Tongue (tissue), 2 donors: ENCODE results near the gene ZC3H12D. TPM values are rescaled to one million over a fixed set of nuclear protein-coding genes. Genes with fewer than 3 reads are reported as not detected.
A peak's percentile ranks its signal among the peaks of the same experiment; 100 is the strongest.
"Not testable (repeated sequence)": the region's sequence is repeated elsewhere in the genome, so short reads cannot be mapped to it uniquely, and the experiment has no call there.

ENCODE experiments used
- DNase-seq: peaks from one replicate; pipeline ENCODE4 v3.0.0-alpha.2; 2015
- total RNA-seq: library from RNA; depleted of rRNA; stranded (reverse); fragments of >200 nt; gene quantifications from one replicate; pipeline ENCODE4 v1.2.3, GENCODE V29; 2014

Gene ZC3H12D
- total RNA-seq: 0.72 TPM

DNA sequence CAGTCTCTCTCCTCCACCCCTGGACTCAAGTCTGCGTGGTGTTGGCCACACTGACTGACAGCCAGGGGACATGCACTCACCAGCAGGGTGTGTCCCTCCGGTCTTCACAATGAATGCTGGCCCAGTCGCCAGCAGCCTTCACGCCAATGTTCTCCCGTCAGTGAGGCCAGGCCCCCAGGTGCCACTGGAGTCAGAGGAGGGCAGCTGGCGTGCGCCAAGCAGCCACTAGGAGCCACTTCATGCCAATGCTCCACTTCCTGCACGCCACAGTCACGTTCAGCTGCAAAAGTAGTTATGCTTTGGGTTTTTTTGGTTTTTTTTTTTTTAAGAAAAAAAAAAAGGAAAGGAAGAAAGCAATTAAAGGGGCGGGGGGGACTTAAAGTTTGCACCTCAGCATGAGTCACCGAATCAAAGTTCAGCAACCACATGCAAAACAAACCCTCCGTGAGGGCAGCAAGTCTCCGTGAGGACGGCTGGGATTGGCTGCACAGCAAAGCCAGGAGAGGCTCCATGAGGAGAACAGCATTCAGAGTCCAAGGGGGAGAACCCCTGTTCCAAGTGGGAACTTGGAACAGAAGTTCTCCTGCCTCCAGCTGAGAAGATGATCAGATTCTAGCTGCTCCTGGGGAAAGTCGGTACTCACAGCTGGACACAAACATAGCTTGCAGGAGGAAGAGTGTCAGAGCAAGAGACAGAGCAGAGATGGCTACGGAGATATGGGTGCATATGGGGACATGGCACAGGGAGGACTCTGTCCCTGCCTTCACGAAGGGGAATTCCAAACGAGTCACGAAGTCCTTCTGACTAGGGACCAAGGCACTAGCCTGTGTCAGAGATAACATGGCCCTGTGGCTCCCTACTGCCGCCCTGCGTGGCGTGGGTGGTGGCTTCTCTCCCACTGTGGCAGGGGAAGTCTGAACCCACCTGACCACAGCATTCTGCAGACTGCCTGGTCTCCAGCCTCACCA, at the start of gene ZC3H12D:
ZC3H12D (minus strand) TSS at position 282 of the 968 bp plus-strand sequence. CDS start 10,471 bp downstream, outside the sequence.
- DNase-seq: peak; percentile 38

DNA sequence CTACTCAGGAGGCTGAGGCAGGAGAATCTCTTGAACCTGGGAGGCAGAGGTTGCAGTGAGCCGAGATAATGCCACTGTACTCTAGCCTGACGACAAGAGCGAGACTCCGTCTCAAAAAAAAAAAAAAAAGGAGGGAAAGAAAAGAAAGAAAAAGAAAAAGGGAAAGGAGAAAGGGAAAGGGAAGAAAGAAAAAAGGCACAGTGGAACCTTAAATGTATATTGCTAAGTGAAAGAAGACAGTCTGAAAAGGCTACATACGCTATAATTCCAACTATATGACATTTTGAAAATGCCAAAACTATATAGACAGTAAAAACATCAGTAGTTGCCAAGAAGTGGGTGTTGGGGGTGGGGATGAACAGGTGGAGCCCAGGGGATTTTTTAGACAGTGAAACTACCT, 44.8 kb upstream of the ZC3H12D start:
- no peak for DNase-seq

GRCh38 chr6:149515494-149515893, 30.7 kb upstream of the ZC3H12D start:
- DNase-seq: no peak

DNA sequence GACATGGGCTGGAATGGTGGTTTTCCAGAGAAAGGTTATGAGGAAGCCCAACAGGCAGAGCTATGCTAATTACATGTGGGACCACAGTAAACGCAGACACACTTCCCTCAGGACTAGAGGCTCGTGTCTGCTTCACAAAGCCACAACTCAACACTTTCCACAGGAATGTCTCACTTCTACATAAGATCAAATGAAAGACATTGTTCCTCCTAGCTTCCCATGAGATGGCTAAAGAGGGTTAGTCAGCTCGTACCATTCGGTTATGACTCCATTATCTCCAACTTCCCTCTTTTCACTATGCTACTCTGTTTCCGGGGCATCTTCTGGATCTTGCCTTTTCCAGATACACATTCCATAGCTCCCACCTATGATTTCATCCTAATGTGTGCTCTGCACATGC, 29.1 kb upstream of the ZC3H12D start:
- DNase-seq: no peak

- DNase-seq: no peak
Measured at GRCh38 chr6:149510793-149511512, 26.1 kb upstream of the ZC3H12D start.

DNA sequence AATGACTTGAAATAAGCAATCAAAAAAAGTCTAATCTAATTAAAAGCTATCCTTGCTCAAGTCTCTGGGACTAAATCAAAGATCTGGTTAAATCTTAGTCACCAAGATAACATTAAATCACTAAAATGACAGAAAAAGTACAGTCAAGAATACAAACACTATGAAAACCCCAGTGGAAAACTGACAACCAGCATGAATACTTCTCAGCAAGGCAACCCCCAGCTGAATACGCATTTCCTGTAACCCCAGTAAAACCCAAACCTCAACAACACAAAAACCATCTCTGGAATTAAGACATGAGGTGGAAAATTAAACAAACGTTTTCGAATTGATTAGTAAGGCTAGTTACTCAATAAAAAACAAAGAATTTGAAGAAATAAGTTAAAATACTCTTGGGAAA, 23.7 kb upstream of the ZC3H12D start:
- no peak for DNase-seq

DNA sequence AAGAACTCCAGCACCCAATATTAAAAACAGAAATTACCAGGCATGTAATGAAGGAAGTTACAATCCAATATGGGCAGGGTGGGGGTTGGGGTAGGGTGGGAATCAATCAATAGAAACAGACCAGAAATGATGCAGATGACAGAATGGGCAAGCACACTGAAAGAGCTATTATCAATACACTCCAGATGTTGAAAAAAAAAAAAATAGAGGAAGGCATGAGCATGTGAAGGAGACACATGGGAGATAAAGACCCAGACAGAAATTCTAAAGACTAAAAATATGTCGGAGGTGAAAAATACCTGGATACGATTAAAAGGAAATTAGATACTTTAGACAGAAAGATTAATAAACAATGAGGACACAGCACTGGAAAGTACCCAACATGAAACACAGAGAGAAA, 19.1 kb upstream of the ZC3H12D start:
- no peak for DNase-seq

DNA sequence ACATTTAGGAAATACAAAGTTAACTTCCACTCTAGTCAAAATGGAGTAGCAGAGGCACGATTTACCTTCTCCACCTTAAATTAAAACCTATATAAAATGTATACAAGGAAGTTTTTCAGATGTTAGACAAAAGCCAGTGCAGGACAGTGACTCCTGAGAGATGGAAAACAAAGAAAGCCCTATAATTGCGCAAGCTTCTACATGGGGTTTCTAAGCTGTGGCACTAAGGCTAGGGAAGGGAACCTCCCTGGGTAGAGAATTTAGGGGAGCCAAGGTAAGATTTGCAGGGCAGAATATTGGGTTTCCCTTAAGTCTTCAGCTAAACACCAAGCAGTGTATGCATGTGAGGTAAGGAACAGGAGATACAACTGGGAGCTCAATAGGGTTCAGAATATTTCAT, 18.5 kb upstream of the ZC3H12D start:
- DNase-seq: no peak

DNA sequence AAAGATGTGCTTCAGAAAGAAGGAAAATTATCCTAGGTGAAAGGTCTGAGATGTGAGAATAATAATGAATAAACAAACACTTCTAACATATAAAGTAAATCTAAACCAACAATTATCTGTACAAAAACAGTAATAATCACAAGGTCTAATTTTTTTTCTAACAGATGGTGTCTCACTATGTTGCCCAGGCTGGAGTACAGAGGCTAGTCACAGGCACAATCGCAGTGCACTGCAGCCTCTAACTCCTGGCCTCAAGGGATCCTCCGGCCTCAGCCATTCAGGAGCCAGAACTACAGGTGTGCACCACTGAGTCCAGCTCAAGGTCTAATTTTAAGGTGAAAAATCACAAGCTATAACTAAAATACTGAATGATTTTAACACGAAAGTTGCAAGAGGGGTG, 17.0 kb upstream of the ZC3H12D start:
- DNase-seq: no peak

DNA sequence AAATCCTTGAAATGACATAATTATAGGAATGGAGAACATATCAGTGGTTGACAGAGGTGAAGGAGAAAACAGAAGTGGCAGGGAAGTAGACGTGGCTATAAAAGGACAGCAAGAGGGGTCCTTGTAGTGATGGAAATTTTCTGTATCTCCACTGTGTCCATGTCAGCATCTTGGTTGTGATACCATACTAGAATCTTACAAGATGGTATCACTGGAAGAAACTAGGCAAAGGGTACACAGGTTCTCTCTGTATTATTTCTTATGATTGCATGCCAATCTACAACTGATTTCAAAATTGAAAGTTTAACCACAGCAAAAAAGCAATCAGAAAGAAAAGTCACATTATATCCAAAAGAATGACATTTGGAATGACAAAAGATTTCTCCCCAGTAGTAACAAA, 16.4 kb upstream of the ZC3H12D start:
- no peak for DNase-seq

DNA sequence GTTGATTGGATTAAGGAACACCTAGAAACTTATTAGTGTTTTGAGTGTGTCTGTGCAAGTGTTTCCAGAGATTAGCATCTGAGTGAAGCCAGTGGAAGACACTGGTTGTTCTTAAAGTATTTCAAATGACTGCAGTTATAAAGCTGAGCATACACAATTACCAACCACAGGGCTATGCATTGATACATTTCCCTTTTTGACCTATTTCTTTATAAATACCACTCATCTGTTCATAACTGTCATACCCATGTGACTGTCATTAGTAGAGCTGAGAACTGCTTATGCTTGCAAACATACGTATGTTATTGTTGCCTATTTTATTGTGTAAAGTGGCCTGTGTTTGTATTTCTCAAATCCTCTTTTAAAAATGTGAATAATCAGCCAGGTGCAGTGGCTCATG, 15.3 kb upstream of the ZC3H12D start:
- no peak for DNase-seq

DNA sequence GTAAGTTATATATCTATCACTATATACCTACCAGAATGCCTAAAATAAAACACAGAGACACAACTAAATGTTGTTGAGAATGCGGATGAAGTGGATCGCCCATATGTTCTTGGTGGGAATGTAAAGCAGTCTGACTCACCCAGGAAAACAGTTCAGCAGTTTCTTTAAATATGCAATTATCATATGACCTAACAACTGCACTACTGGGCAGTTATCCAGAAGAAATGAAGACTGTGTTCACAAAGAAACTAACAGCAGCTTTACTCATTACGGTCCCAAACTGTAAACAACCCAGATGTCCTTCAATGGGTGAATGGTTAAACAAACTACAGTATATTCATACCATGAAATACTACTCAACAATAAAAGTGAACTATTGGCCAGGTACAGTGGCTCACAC, 14.3 kb upstream of the ZC3H12D start:
- DNase-seq: peak; percentile 74

GRCh38 chr6:149497365-149497764, 12.6 kb upstream of the ZC3H12D start:
- no peak for DNase-seq

DNA sequence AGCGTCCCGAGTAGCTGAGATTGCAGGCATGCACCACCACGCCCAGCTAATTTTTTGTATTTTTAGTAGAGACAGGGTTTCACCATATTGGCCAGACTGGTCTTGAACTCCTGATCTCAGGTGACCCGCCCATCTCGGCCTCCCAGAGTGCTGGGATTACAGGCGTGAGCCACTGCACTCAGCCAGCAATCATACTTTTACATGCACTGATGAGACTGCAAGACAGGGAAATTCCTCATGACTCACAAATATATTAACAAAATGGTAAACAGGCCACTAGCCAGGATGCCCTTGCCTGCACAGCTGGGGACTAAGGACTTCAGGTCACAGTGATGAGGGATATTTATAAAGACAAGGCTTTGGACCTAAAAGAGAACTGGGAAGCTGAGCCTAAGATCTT, 11.8 kb upstream of the ZC3H12D start:
- not testable (repeated sequence) for DNase-seq

DNA sequence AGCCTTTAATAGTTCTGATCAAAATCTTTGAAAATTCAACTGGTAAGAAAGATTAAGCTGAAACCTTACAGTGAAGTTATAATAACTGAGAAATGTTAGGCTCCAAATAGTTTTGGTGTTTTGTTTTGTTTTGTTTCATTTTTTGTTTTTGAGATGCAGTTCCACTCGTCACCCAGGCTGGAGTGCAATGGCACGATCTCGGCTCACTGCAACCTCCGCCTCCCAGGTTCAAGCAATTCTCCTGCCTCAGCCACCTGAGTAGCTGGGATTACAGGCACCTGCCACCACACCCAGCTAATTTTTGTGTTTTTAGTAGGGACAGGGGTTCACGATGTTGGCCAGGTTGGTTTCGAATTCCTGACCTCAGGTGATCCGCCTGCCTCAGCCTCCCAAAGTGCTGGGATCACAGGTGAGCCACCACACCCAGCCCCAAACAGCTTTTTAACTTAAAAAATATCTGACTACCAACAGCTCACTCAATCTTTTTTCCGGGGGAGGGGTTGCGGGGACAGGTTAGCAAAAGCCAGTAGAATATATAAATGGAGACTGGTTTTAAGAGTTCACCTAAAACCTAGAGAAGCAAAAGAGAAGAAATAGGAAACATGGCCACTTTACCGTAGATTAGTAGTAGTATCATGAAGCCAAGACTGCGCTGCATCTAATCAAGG, 10.7 kb upstream of the ZC3H12D start:
- DNase-seq: not testable (repeated sequence)

- DNase-seq: not testable (repeated sequence)
Measured at GRCh38 chr6:149494810-149495209, 10.0 kb upstream of the ZC3H12D start.

GRCh38 chr6:149493761-149494320, 9.0 kb upstream of the ZC3H12D start:
- no peak for DNase-seq

DNA sequence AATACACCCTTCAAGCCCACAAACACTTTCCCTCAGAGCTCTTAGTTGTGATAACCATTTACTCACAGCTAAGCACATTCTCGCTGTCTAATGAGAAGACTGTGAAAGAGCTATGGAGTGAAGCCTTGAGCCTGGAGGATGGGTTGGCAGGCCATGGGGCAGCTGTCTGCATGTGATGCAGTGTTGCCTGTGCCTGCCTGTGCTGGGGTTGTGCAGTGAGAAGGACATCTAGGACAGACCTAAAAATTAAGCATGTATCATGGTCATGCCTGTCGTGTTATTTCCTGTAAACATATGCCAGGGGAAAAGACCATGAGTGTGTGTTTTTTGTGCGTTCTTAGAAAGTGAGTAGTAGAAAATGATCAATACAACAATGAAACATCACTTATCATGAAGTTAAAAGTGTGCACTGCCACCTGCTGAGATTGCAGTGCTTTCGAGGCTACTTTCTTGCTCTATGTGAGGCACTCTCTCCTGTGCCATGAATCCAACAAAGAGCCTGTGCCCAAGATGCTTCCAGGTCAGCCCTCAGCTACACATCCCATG, 8.1 kb upstream of the ZC3H12D start:
- no peak for DNase-seq

DNA sequence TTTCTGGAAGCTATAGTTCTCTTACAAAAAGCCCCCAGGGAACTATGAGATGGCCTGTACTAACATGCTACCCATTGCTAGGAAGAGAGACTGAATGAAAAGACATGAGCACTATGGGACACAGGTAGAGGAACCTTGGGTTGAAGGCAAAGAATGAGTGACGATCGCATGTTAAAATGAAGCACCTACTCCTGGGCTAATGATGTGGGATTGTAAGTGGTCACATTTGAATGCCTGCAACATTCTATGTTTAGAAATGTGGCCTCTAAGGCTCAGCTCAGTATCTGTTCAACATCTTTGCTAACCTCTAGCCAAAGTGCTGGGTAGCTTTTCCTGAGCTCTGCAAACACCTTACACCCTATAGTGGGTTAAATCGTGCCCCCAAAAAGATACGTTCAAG, 5.2 kb upstream of the ZC3H12D start:
- no peak for DNase-seq

DNA sequence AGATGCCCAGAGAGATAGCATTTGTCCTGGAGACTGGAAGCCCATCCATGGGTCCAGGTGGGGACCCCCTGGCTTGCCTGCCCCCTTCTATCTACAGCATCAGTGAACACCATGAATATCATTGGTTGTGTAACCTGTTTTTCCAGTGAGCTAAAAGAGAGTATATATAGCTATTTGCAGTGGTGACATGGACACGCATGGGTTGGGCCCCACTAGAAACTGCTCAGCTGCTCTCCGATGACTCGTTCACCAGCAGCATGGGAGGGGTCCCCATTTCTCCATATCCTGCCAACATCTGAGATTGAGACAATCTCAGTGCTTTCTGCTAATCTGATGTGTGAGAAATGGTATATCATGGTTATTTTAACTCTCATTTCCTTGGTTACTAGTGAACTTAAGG, 4.0 kb upstream of the ZC3H12D start:
- peak; percentile 54 for DNase-seq

DNA sequence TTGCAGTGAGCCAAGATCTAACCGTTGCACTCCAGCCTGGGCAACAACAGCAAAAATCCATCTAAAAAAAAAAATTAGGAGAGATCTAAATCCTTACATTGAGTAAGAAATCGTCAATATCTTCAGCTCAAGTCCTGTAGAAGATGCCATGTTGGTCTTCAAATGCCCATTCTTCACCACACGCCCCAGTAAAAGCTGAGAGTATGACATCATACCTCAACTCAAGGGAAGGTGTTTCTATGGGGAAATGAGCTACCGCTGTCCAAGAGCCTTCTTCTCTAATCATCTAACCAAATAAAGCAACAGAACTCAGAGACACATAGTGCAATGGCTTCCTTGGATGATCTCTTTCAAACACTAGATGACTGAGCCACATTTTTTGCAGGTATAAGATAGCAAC, 2.5 kb upstream of the ZC3H12D start:
- DNase-seq: no peak
